RWPE2 (cell line): ENCODE results near the gene CLIC5.

Experiments used
- ATAC-seq: fragments of 200-7000 bp; cut with Tn5 transposase; 3 replicates; pipeline ENCODE4 v1.9.1; 2021; ENCODE audit warnings: low read depth
- DNase-seq: peaks from one replicate; pipeline ENCODE4 v3.0.0-alpha.2; 2020; ENCODE audit warnings: low spot score
- H3K27ac ChIP-seq: fragments of 450-650 bp; 2 replicates; pipeline ENCODE4 v1.5.1; 2017; ENCODE audit warnings: mild to moderate bottlenecking; ENCODE audit not compliant: poor library complexity, severe bottlenecking
- H3K27me3 ChIP-seq: fragments of 250-450 bp; sonication (Bioruptor Pico); 2 replicates; pipeline ENCODE4 v1.5.1; 2021; ENCODE audit warnings: mild to moderate bottlenecking, moderate library complexity; ENCODE audit not compliant: insufficient read depth, poor library complexity, severe bottlenecking
- H3K36me3 ChIP-seq: fragments of 250-450 bp; sonication (Bioruptor Pico); 2 replicates; pipeline ENCODE4 v1.5.1; 2020; ENCODE audit warnings: low read depth, mild to moderate bottlenecking, moderate library complexity
- H3K4me1 ChIP-seq: fragments of 250-450 bp; sonication (Bioruptor Pico); 2 replicates; pipeline ENCODE4 v1.5.1; 2021; ENCODE audit warnings: mild to moderate bottlenecking, moderate library complexity; ENCODE audit not compliant: insufficient read depth, poor library complexity, severe bottlenecking
- H3K4me3 ChIP-seq: fragments of 250-450 bp; sonication (Bioruptor Pico); 2 replicates; pipeline ENCODE4 v1.5.1; 2021; ENCODE audit warnings: mild to moderate bottlenecking, moderate library complexity; ENCODE audit not compliant: severe bottlenecking
- H3K9me3 ChIP-seq: fragments of 250-450 bp; sonication (Bioruptor Pico); 2 replicates; pipeline ENCODE4 v1.5.1; 2021; ENCODE audit warnings: mild to moderate bottlenecking, moderate library complexity; ENCODE audit not compliant: severe bottlenecking
- CTCF ChIP-seq: fragments of 450-650 bp; IDR thresholded peaks from one replicate; pipeline ENCODE4 v1.5.1; 2017; ENCODE audit warnings: mild to moderate bottlenecking, moderate library complexity; ENCODE audit not compliant: poor library complexity, severe bottlenecking

The CLIC5 gene

GRCh38 chr6:45880676-45881075 is 135.0 kb downstream of the CLIC5 start:
- H3K27me3 ChIP-seq: no peaks in the 10 kb centered on the region
- TF ChIP-seq CTCF: no peak
- no peak overlapping the region for H3K4me3 ChIP-seq
- no peaks in the 10 kb centered on the region for H3K4me1 ChIP-seq
- H3K27ac ChIP-seq: no peak overlapping the region
- H3K36me3 ChIP-seq: no peaks in the 10 kb centered on the region
- DNase-seq (no peak), ATAC-seq (no peak)
- H3K9me3 ChIP-seq: no peaks in the 10 kb centered on the region

- Histone ChIP-seq H3K4me1 (no peaks in the 10 kb centered on the region), H3K27me3 (no peaks in the 10 kb centered on the region), H3K9me3 (no peaks in the 10 kb centered on the region), H3K27ac (no peak overlapping the region), H3K36me3 (no peaks in the 10 kb centered on the region), H3K4me3 (no peak overlapping the region)
- no peak for ATAC-seq
- DNase-seq: no peak
- TF ChIP-seq CTCF: no peak
These were observed 135.5 kb downstream of the CLIC5 start for GRCh38 chr6:45880159-45880558.

GRCh38 chr6:45877970-45878590 is 137.6 kb downstream of the CLIC5 start:
- Histone ChIP-seq H3K27ac (no peak overlapping the region), H3K4me3 (no peak overlapping the region), H3K4me1 (no peaks in the 10 kb centered on the region), H3K9me3 (no peaks in the 10 kb centered on the region), H3K27me3 (no peaks in the 10 kb centered on the region), H3K36me3 (no peaks in the 10 kb centered on the region)
- ATAC-seq: no peak
- DNase-seq: no peak
- TF ChIP-seq CTCF: no peak

- Histone ChIP-seq H3K4me1 (no peaks in the 10 kb centered on the region), H3K27me3 (no peaks in the 10 kb centered on the region), H3K36me3 (no peaks in the 10 kb centered on the region), H3K9me3 (no peaks in the 10 kb centered on the region), H3K4me3 (no peak overlapping the region), H3K27ac (no peak overlapping the region)
- no peak for DNase-seq
- ATAC-seq: no peak
- TF ChIP-seq CTCF: no peak
These were observed 142.8 kb downstream of the CLIC5 start for GRCh38 chr6:45872827-45873365.

GRCh38 chr6:45870531-45870930 is 145.1 kb downstream of the CLIC5 start:
- Histone ChIP-seq H3K4me3 (no peak overlapping the region), H3K4me1 (no peaks in the 10 kb centered on the region), H3K9me3 (no peaks in the 10 kb centered on the region), H3K27ac (no peak overlapping the region), H3K36me3 (no peaks in the 10 kb centered on the region), H3K27me3 (no peaks in the 10 kb centered on the region)
- TF ChIP-seq CTCF: no peak
- ATAC-seq: no peak
- no peak for DNase-seq
